H1 (cell line): ENCODE measurements around the gene GLIPR1. TPM values are rescaled to one million over a fixed set of nuclear protein-coding genes. Genes with fewer than 3 reads are reported as not detected.

Experiments
- CTCF ChIA-PET: fragments of 300-600 bp; sonication (Branson Sonifier 250); formaldehyde crosslinking; loops from one replicate; lab custom pipeline; 2021; ENCODE audit not compliant: partially characterized antibody; lab: Charles Lee
- POLR2A ChIA-PET: fragments of 300-600 bp; sonication (Branson Sonifier 250); formaldehyde crosslinking; loops from one replicate; lab custom pipeline; 2021; ENCODE audit warnings: inconsistent platforms; ENCODE audit not compliant: partially characterized antibody; lab: Charles Lee
- DNase-seq, 2 experiments: peaks; one replicate each; pipeline versions ENCODE4 v3.0.0 to v3.0.0-alpha.2; 2010 to 2022; ENCODE audit warnings: low spot score in 2 of 2, low read depth in 1 of 2, mixed read lengths in 1 of 2
- FAIRE-seq: peaks from 2 replicates; lab custom pipeline; 2011; peaks lifted over from hg19 to GRCh38; lab: Jason Lieb, UNC
- H2AFZ ChIP-seq: 2 replicates; pipeline ENCODE4 v1.8.1; 2012; ENCODE audit warnings: low read length, inconsistent platforms
- H2AK5ac ChIP-seq: 2 replicates; pipeline ENCODE4 v1.6.1; 2013; ENCODE audit warnings: low read depth, low read length
- H2BK120ac ChIP-seq: replicated peaks from 2 replicates; pipeline ENCODE3; 2013; ENCODE audit warnings: low read depth, low read length, inconsistent platforms
- H2BK12ac ChIP-seq: 2 replicates; pipeline ENCODE4 v1.6.1; 2013; ENCODE audit warnings: low read depth, low read length
- H2BK15ac ChIP-seq: 2 replicates; pipeline ENCODE4 v1.6.1; 2013; ENCODE audit warnings: low read length
- H2BK20ac ChIP-seq: 2 replicates; pipeline ENCODE4 v1.6.1; 2013; ENCODE audit warnings: low read length
- H2BK5ac ChIP-seq: 2 replicates; pipeline ENCODE4 v1.6.1; 2013; ENCODE audit warnings: low read depth, low read length
- H3K14ac ChIP-seq: 2 replicates; pipeline ENCODE4 v1.6.1; 2013; ENCODE audit warnings: inconsistent platforms; ENCODE audit not compliant: insufficient read length
- H3K18ac ChIP-seq: 2 replicates; pipeline ENCODE4 v1.6.1; 2013; ENCODE audit warnings: low read length; ENCODE audit errors: extremely low read depth
- H3K23ac ChIP-seq: 2 replicates; pipeline ENCODE4 v1.6.1; 2013; ENCODE audit warnings: inconsistent platforms; ENCODE audit not compliant: insufficient read length
- H3K23me2 ChIP-seq: 2 replicates; pipeline ENCODE4 v1.6.1; 2013; ENCODE audit warnings: low read depth, low read length
- H3K27ac ChIP-seq: 2 replicates; pipeline ENCODE4 v1.6.1; 2011; ENCODE audit warnings: low read depth, low read length, inconsistent platforms
- H3K27me3 ChIP-seq, 4 experiments: replicated peaks in 1 of 4; 1 replicate in 1 of 4; 2 replicates in 3 of 4; pipeline versions ENCODE4 v1.6.1 to v1.8.1; 2011 to 2013; ENCODE audit warnings: low read length in 3 of 4, mild to moderate bottlenecking in 3 of 4, inconsistent platforms in 2 of 4, mixed read lengths in 2 of 4, moderate library complexity in 1 of 4; ENCODE audit not compliant: control insufficient read depth in 3 of 4, insufficient read depth in 3 of 4; ENCODE audit errors: extremely low read depth in 1 of 4
- H3K36me3 ChIP-seq, 4 experiments: 2 replicates each; pipeline versions ENCODE4 v1.6.1 to v1.8.1; 2011 to 2013; ENCODE audit warnings: mild to moderate bottlenecking in 4 of 4, low read length in 3 of 4, moderate library complexity in 2 of 4, control low read depth in 1 of 4, inconsistent platforms in 1 of 4; ENCODE audit not compliant: insufficient read depth in 4 of 4, control insufficient read depth in 2 of 4
- H3K4ac ChIP-seq: replicated peaks from 2 replicates; pipeline ENCODE3; 2013; ENCODE audit warnings: low read length, low read depth, mixed read lengths, inconsistent platforms; ENCODE audit not compliant: insufficient read length
- H3K4me1 ChIP-seq, 4 experiments: replicated peaks in 1 of 4; 1 replicate in 1 of 4; 2 replicates in 3 of 4; pipeline versions ENCODE4 v1.6.1 to v1.8.1; 2011 to 2013; ENCODE audit warnings: low read length in 3 of 4, inconsistent platforms in 2 of 4, mixed read lengths in 1 of 4; ENCODE audit not compliant: insufficient read depth in 4 of 4, control insufficient read depth in 3 of 4
- H3K4me2 ChIP-seq, 2 experiments: 2 replicates each; pipeline versions ENCODE4 v1.6.1 to v1.8.1; 2011 to 2013; ENCODE audit warnings: low read depth in 2 of 2, low read length in 2 of 2, control low read depth in 1 of 2, inconsistent platforms in 1 of 2, mild to moderate bottlenecking in 1 of 2; ENCODE audit not compliant: insufficient read depth in 1 of 2
- H3K4me3 ChIP-seq, 4 experiments: fragments of 200-600, 300-600 bp in 1 of 4; sonication (generic), shearing (Covaris generic), sonication (Bioruptor Twin) in 1 of 4; 2 replicates each; pipeline versions ENCODE4 v1.5.1 to v1.8.1; 2011 to 2016; ENCODE audit warnings: low read length in 4 of 4, low read depth in 3 of 4, control low read depth in 2 of 4, inconsistent platforms in 2 of 4, mild to moderate bottlenecking in 2 of 4, mixed read lengths in 1 of 4, moderate library complexity in 1 of 4; ENCODE audit not compliant: insufficient read depth in 2 of 4; ENCODE audit errors: extremely low read depth in 1 of 4
- H3K56ac ChIP-seq: replicated peaks from 2 replicates; pipeline ENCODE3; 2013; ENCODE audit warnings: low read depth, mild to moderate bottlenecking, mixed read lengths, low read length, inconsistent platforms; ENCODE audit not compliant: insufficient read length
- H3K79me1 ChIP-seq: 2 replicates; pipeline ENCODE4 v1.6.1; 2013; ENCODE audit warnings: low read depth, low read length, control low read depth
- H3K79me2 ChIP-seq, 2 experiments: 2 replicates each; pipeline versions ENCODE4 v1.6.1 to v1.8.1; 2012 to 2013; ENCODE audit warnings: low read length in 2 of 2, mild to moderate bottlenecking in 2 of 2, inconsistent platforms in 1 of 2; ENCODE audit not compliant: insufficient read depth in 2 of 2, control insufficient read depth in 1 of 2
- H3K9ac ChIP-seq, 4 experiments: replicated peaks in 1 of 4; 1 replicate in 1 of 4; 2 replicates in 3 of 4; pipeline versions ENCODE4 v1.6.1 to v1.8.1; 2011 to 2013; ENCODE audit warnings: low read depth in 3 of 4, low read length in 3 of 4, control low read depth in 2 of 4, mild to moderate bottlenecking in 2 of 4, moderate library complexity in 2 of 4, inconsistent platforms in 1 of 4; ENCODE audit errors: extremely low read depth in 1 of 4
- H3K9me3 ChIP-seq, 2 experiments: 2 replicates each; pipeline versions ENCODE4 v1.6.1 to v1.8.1; 2012 to 2013; ENCODE audit warnings: mild to moderate bottlenecking in 2 of 2, moderate library complexity in 2 of 2, control low read depth in 1 of 2, inconsistent platforms in 1 of 2, low read depth in 1 of 2, low read length in 1 of 2, mixed read lengths in 1 of 2; ENCODE audit not compliant: insufficient read depth in 2 of 2
- H4K20me1 ChIP-seq, 2 experiments: replicated peaks in 1 of 2; 2 replicates each; pipeline versions ENCODE3 to v1.8.1; 2011 to 2013; ENCODE audit warnings: inconsistent platforms in 2 of 2, low read length in 2 of 2, mild to moderate bottlenecking in 1 of 2; ENCODE audit not compliant: insufficient read depth in 2 of 2, control insufficient read depth in 1 of 2
- H4K5ac ChIP-seq: 2 replicates; pipeline ENCODE4 v1.6.1; 2013; ENCODE audit warnings: low read length, low read depth, mixed read lengths, inconsistent platforms; ENCODE audit not compliant: insufficient read length
- H4K8ac ChIP-seq: 2 replicates; pipeline ENCODE4 v1.8.0; 2013; ENCODE audit warnings: mild to moderate bottlenecking, moderate library complexity, low read length, inconsistent platforms; ENCODE audit not compliant: insufficient read depth; ENCODE audit errors: extremely low read depth
- H4K91ac ChIP-seq: replicated peaks from 2 replicates; pipeline ENCODE3; 2013; ENCODE audit warnings: low read length, mixed read lengths, inconsistent platforms; ENCODE audit not compliant: insufficient read length
- BACH1 ChIP-seq: IDR thresholded peaks from 2 replicates; pipeline ENCODE4 v1.6.1; 2012; ENCODE audit warnings: low read length, improper control_type of control experiment
- BCL11A ChIP-seq, 2 experiments: IDR thresholded peaks; one replicate each; pipeline ENCODE4 v1.6.1; 2011; ENCODE audit warnings: low read depth in 2 of 2, low read length in 2 of 2, mild to moderate bottlenecking in 2 of 2
- BRCA1 ChIP-seq: IDR thresholded peaks from 2 replicates; pipeline ENCODE4 v1.6.1; 2012; ENCODE audit warnings: low read depth, low read length, improper control_type of control experiment
- CHD1 ChIP-seq: IDR thresholded peaks from 2 replicates; pipeline ENCODE4 v1.6.1; 2012; ENCODE audit warnings: low read depth, low read length, improper control_type of control experiment
- CTCF ChIP-seq, 3 experiments: IDR thresholded peaks; 1 replicate in 2 of 3; 2 replicates in 1 of 3; pipeline versions ENCODE4 v1.5.1 to v1.6.1; 2011; ENCODE audit warnings: low read length in 3 of 3, mild to moderate bottlenecking in 3 of 3, inconsistent platforms in 2 of 3, low read depth in 1 of 3, moderate library complexity in 1 of 3; ENCODE audit not compliant: insufficient read depth in 1 of 3; ENCODE audit errors: control extremely low read depth in 1 of 3
- EGR1 ChIP-seq: IDR thresholded peaks from 2 replicates; pipeline ENCODE4 v1.6.1; 2011; ENCODE audit warnings: low read depth, low read length, borderline replicate concordance
- EZH2 ChIP-seq: fragments of 200-600 bp; sonication (generic); IDR thresholded peaks from 2 replicates; pipeline ENCODE4 v1.7.1; 2012; ENCODE audit warnings: low read depth, mild to moderate bottlenecking, moderate library complexity, low read length, inconsistent platforms; ENCODE audit not compliant: severe bottlenecking
- JUND ChIP-seq: IDR thresholded peaks from 2 replicates; pipeline ENCODE4 v1.6.1; 2011; ENCODE audit warnings: mild to moderate bottlenecking, improper control_type of control experiment, low read length
- POLR2A ChIP-seq, 2 experiments: IDR thresholded peaks; 1 replicate in 1 of 2; 2 replicates in 1 of 2; pipeline ENCODE4 v1.6.1; 2011; ENCODE audit warnings: low read depth in 2 of 2, low read length in 2 of 2, mild to moderate bottlenecking in 2 of 2; ENCODE audit errors: control extremely low read depth in 1 of 2
- POLR2AphosphoS5 ChIP-seq: IDR thresholded peaks from 2 replicates; pipeline ENCODE4 v1.6.1; 2011; ENCODE audit warnings: low read depth, low read length
- SIN3A ChIP-seq, 2 experiments: IDR thresholded peaks in 1 of 2; conservative IDR thresholded peaks in 1 of 2; 2 replicates each; pipeline ENCODE4 v1.6.1; 2011 to 2012; ENCODE audit warnings: low read length in 2 of 2, improper control_type of control experiment in 1 of 2, low read depth in 1 of 2, mild to moderate bottlenecking in 1 of 2
- SP1 ChIP-seq: IDR thresholded peaks from 2 replicates; pipeline ENCODE4 v1.6.1; 2011; ENCODE audit warnings: low read depth, low read length
- USF2 ChIP-seq: IDR thresholded peaks from 2 replicates; pipeline ENCODE4 v1.6.1; 2011; ENCODE audit warnings: low read length, improper control_type of control experiment
- polyA plus RNA-seq, 7 experiments: library from polyadenylated mRNA; depleted of rRNA in 3 of 7; stranded (reverse) in 5 of 7; unstranded in 2 of 7; fragments of >200 nt in 5 of 7; fragments of 200-250 nt in 2 of 7; gene quantifications; 1 replicate in 5 of 7; 2 replicates in 1 of 7; 4 replicates in 1 of 7; pipeline versions ENCODE4 v1.2.1 to v1.2.3, GENCODE V29; 2011 to 2013; ENCODE audit warnings: missing spikeins in 2 of 7, mixed read lengths in 2 of 7
- total RNA-seq: library from RNA; stranded (reverse); fragmentation: NEBNext Ultra II Directional; extraction: Animal tissue kit (Norgen Biotek cat#: 25700); gene quantifications from 2 replicates; pipeline ENCODE4 v1.2.1, GENCODE V29; 2021

GLIPR1 gene
- total and polyA plus RNA-seq, 2 of the 8 experiments (the other 6 are each of a cell fraction or from before 2014, with no cell fraction given) = 0.23 to 1.5 TPM

GRCh38 chr12:75551477-75551876 is 70.9 kb downstream of the GLIPR1 start:
- no peaks in the 10 kb centered on the region for H3K9me3 ChIP-seq
- no peak overlapping the region for H3K56ac ChIP-seq
- DNase-seq = no peak
- peaks cover 0 to 11% (median 3%) of the 10 kb centered on the region in 4 experiments; a peak in 2 of 7 replicates for H3K4me1 ChIP-seq
- no peaks in the 10 kb centered on the region for H3K23me2 ChIP-seq
- no peaks in the 10 kb centered on the region for H3K79me2 ChIP-seq
- H2BK120ac ChIP-seq = no peak overlapping the region
- no peak overlapping the region for H3K4ac ChIP-seq
- H2AFZ ChIP-seq = no peak overlapping the region
- no peak overlapping the region for H2BK12ac ChIP-seq
- ChIA-PET POLR2A (no interaction called here), CTCF (interaction anchor here (0.6 to 1.1 kb wide), 2 partner anchors 25 to 667 kb away, joined by 3 read pairs; no protein-coding TSS in a partner anchor)
- no peak overlapping the region for H4K91ac ChIP-seq
- H2BK15ac ChIP-seq = no peak overlapping the region
- no peak overlapping the region for H4K5ac ChIP-seq
- H3K4me3 ChIP-seq = no peak overlapping the region
- H2AK5ac ChIP-seq = no peak overlapping the region
- no peak overlapping the region for H2BK5ac ChIP-seq
- H3K27ac ChIP-seq = no peak overlapping the region
- no peak overlapping the region for H3K14ac ChIP-seq
- no peak for TF ChIP-seq SP1
- TF ChIP-seq CHD1 = no peak
- TF ChIP-seq BACH1 = no peak
- no peak for TF ChIP-seq BRCA1
- no peak for TF ChIP-seq POLR2A (IDR thresholded peaks at IDR 0.05; ENCODE audit: control extremely low read depth in 1 of 2, low read depth in 2 of 2, low read length in 2 of 2)
- TF ChIP-seq EGR1 = no peak
- TF ChIP-seq SIN3A (conservative IDR thresholded peaks at IDR 0.05 in 1 of 2, IDR thresholded peaks at IDR 0.05 in 1 of 2; ENCODE audit: low read depth in 1 of 2, low read length in 2 of 2) = no peak
- no peak for TF ChIP-seq CTCF (IDR thresholded peaks at IDR 0.05; ENCODE audit: control extremely low read depth in 1 of 3, insufficient read depth in 1 of 3, low read depth in 1 of 3, low read length in 3 of 3)
- TF ChIP-seq POLR2AphosphoS5 = no peak
- no peak for TF ChIP-seq EZH2
- TF ChIP-seq JUND = no peak
- TF ChIP-seq USF2 = no peak
- no peak for TF ChIP-seq BCL11A (IDR thresholded peaks at IDR 0.05; ENCODE audit: low read depth in 2 of 2, low read length in 2 of 2)
- H3K18ac ChIP-seq = no peak overlapping the region
- H3K9ac ChIP-seq = no peak overlapping the region
- H3K36me3 ChIP-seq = no peaks in the 10 kb centered on the region
- H3K23ac ChIP-seq = no peak overlapping the region
- no peak overlapping the region for H2BK20ac ChIP-seq
- H4K20me1 ChIP-seq = no peaks in the 10 kb centered on the region
- FAIRE-seq = no peak
- H4K8ac ChIP-seq = no peak overlapping the region
- H3K4me2 ChIP-seq = no peak overlapping the region
- no peaks in the 10 kb centered on the region for H3K79me1 ChIP-seq
- H3K27me3 ChIP-seq = no peaks in the 10 kb centered on the region
